ENCODE measurements around the gene KCNC4.

- TF ChIP-seq, protein P1, sequence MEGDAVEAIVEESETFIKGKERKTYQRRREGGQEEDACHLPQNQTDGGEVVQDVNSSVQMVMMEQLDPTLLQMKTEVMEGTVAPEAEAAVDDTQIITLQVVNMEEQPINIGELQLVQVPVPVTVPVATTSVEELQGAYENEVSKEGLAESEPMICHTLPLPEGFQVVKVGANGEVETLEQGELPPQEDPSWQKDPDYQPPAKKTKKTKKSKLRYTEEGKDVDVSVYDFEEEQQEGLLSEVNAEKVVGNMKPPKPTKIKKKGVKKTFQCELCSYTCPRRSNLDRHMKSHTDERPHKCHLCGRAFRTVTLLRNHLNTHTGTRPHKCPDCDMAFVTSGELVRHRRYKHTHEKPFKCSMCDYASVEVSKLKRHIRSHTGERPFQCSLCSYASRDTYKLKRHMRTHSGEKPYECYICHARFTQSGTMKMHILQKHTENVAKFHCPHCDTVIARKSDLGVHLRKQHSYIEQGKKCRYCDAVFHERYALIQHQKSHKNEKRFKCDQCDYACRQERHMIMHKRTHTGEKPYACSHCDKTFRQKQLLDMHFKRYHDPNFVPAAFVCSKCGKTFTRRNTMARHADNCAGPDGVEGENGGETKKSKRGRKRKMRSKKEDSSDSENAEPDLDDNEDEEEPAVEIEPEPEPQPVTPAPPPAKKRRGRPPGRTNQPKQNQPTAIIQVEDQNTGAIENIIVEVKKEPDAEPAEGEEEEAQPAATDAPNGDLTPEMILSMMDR (IDR thresholded peaks at IDR 0.05): no peak
- peak in 1 of 2 donors; percentile 4 for TF ChIP-seq POLR2AphosphoS5 (IDR thresholded peaks at IDR 0.05)
- TF ChIP-seq POLR2A (IDR thresholded peaks at IDR 0.05; ENCODE audit: low read depth): no peak
Measured at GRCh38 chr1:110210604-110211495, 736 bp downstream of the KCNC4 start.
